ENCODE data around the gene FZD7. TPM values are rescaled to one million over a fixed set of nuclear protein-coding genes. Genes with fewer than 3 reads are reported as not detected.

FZD7 gene
- total RNA-seq, 1 experiment from 2014 or later: 4.8 TPM

- Histone ChIP-seq H4K20me1 (ENCODE audit: low read length) (no peaks in the 10 kb centered on the region), H3K4me3 (ENCODE audit: low read length) (no peak overlapping the region), H3K9me3 (ENCODE audit: low read length) (no peaks in the 10 kb centered on the region), H3F3A (ENCODE audit: low read length, unreplicated experiment) (no peaks in the 10 kb centered on the region), H3K9ac (ENCODE audit: low read length) (no peak overlapping the region), H3K4me2 (ENCODE audit: low read length) (no peak overlapping the region), H3K27ac (ENCODE audit: low read length) (no peak overlapping the region), H3K9me2 (replicated peaks; ENCODE audit: low read length) (no peaks in the 10 kb centered on the region), H3K27me3 (ENCODE audit: low read length) (0 out of 2 replicates have a peak, but pooled peaks cover 9% of the 10 kb centered on the region), H2AFZ (ENCODE audit: low read length) (no peak overlapping the region), H3K79me2 (ENCODE audit: low read length) (no peaks in the 10 kb centered on the region), H3K4me1 (ENCODE audit: insufficient read depth, low read length) (0 out of 2 replicates have a peak, but pooled peaks cover 8% of the 10 kb centered on the region), H3K36me3 (ENCODE audit: low read depth, low read length) (no peaks in the 10 kb centered on the region)
- ChIA-PET POLR2A (ENCODE audit: unreplicated experiment) (no interaction called here), CTCF (no interaction called here)
- no peak for TF ChIP-seq CTCF (conservative IDR thresholded peaks at IDR 0.05; ENCODE audit: low read depth, low read length)
- TF ChIP-seq EZH2 (IDR thresholded peaks at IDR 0.05; ENCODE audit: low read length, unreplicated experiment): no peak
- no peak for TF ChIP-seq EZH2phosphoT487 (IDR thresholded peaks at IDR 0.05; ENCODE audit: borderline replicate concordance, low read length)
- BruUV-seq (replicated peaks): no TSS peak
- ATAC-seq (no peak), DNase-seq (no peak)
- intact Hi-C loops (cut with micrococcal nuclease): no loop called here
These were observed 18.2 kb upstream of the FZD7 start for GRCh38 chr2:202015471-202015870.

GRCh38 chr2:202016579-202017227 is 17.0 kb upstream of the FZD7 start:
- ATAC-seq: no peak
- POLR2A ChIA-PET (ENCODE audit: unreplicated experiment): no interaction called here

More at GRCh38 chr2:202016579-202017227, 17.0 kb upstream of the FZD7 start:
- no TSS peak for BruUV-seq (replicated peaks)
- no peaks in the 10 kb centered on the region for H3F3A ChIP-seq (ENCODE audit: low read length, unreplicated experiment)
- no peaks in the 10 kb centered on the region for H3K79me2 ChIP-seq (ENCODE audit: low read length)
- CTCF ChIA-PET: no interaction called here
- no peaks in the 10 kb centered on the region for H3K9me2 ChIP-seq (replicated peaks; ENCODE audit: low read length)
- H3K4me3 ChIP-seq (ENCODE audit: low read length): no peak overlapping the region
- H3K9me3 ChIP-seq (ENCODE audit: low read length): no peaks in the 10 kb centered on the region
- TF ChIP-seq EZH2phosphoT487 (IDR thresholded peaks at IDR 0.05; ENCODE audit: borderline replicate concordance, low read length) (no peak), EZH2 (IDR thresholded peaks at IDR 0.05; ENCODE audit: low read length, unreplicated experiment) (no peak), CTCF (conservative IDR thresholded peaks at IDR 0.05; ENCODE audit: low read depth, low read length) (no peak)
- H3K4me1 ChIP-seq (ENCODE audit: insufficient read depth, low read length): 0 out of 2 replicates have a peak, but pooled peaks cover 8% of the 10 kb centered on the region
- no peaks in the 10 kb centered on the region for H3K36me3 ChIP-seq (ENCODE audit: low read depth, low read length)
- H3K4me2 ChIP-seq (ENCODE audit: low read length): no peak overlapping the region
- H3K9ac ChIP-seq (ENCODE audit: low read length): no peak overlapping the region
- no peaks in the 10 kb centered on the region for H3K27me3 ChIP-seq (ENCODE audit: low read length)
- no peak overlapping the region for H2AFZ ChIP-seq (ENCODE audit: low read length)
- no peaks in the 10 kb centered on the region for H4K20me1 ChIP-seq (ENCODE audit: low read length)
- H3K27ac ChIP-seq (ENCODE audit: low read length): no peak overlapping the region
- DNase-seq: no peak
- intact Hi-C loops (cut with micrococcal nuclease): no loop called here

All from PC-3 (cell line).